ENCODE data around the gene ME3.

DNA sequence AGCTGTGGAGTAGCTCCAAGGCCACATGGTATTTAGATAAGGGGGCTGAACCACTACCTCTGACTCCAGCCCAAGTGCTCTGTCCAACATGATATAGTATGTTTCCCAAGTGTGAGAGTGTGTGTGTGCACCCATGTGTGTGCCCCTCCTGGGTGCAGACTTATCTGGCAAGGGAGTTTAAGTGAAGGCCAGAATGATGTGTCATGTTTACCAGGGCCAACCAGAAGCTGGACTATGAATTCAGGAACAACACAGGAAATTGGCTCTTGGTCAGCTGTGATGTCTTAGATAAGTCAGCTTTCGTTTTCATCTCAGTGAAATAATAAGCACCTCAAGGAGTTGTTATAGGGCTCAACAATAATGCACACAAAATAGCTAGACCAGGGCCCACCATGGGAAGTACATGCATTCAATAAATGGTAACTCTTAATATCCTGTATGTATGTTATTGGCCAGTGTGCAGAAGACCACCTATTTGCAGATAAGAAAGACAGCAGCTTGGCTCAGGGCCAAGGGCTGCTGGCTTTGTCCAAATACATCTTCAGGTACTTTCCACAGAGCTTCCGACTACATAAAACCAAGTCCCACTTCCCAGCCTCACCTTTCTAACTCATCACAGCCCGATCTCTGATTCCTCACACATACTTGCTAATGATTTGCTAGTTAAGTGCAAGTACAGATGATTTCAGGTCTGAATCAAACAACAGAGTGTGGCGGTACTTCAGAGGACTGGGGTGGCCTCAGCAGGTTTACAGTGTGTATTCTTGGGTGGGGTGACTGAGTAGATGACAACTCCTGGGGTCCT lies 120.9 kb downstream of the ME3 start:
- TF ChIP-seq, protein P1, sequence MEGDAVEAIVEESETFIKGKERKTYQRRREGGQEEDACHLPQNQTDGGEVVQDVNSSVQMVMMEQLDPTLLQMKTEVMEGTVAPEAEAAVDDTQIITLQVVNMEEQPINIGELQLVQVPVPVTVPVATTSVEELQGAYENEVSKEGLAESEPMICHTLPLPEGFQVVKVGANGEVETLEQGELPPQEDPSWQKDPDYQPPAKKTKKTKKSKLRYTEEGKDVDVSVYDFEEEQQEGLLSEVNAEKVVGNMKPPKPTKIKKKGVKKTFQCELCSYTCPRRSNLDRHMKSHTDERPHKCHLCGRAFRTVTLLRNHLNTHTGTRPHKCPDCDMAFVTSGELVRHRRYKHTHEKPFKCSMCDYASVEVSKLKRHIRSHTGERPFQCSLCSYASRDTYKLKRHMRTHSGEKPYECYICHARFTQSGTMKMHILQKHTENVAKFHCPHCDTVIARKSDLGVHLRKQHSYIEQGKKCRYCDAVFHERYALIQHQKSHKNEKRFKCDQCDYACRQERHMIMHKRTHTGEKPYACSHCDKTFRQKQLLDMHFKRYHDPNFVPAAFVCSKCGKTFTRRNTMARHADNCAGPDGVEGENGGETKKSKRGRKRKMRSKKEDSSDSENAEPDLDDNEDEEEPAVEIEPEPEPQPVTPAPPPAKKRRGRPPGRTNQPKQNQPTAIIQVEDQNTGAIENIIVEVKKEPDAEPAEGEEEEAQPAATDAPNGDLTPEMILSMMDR (IDR thresholded peaks at IDR 0.05): no peak
- TF ChIP-seq EZH2 (IDR thresholded peaks at IDR 0.05; ENCODE audit: borderline replicate concordance, insufficient read depth, low read depth, low read length, poor library complexity, severe bottlenecking): no peak
